CD4-positive, alpha-beta T cell treated with Interleukin-6 for 4 hours (primary cell): ENCODE measurements around the gene RUFY4.

Source experiments
- DNase-seq: peaks from one replicate; pipeline ENCODE4 v3.0.0-alpha.2; 2020; ENCODE audit warnings: mixed read lengths

The RUFY4 gene

DNA sequence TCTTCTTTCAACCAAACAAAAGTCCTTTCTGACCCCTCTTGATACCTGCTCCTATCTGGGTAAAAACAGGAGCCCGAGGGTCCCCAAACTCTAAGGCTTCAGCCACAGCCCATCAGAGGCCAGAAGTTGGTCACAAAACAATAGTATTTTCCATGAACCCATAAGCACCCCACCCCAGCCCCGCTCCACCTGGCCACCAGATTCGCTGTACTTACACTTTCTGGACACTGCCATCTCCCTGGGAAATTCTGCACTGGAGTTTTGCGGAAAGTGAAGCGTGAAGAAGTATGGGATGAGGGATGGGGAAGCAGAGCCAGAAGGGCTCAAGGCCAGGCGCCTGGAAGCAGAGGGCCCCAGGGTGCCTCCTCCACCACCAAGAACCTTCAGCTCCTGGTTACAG lies 5.2 kb upstream of the RUFY4 start:
- no peak for DNase-seq

- DNase-seq = no peak
These were observed 3.6 kb upstream of the RUFY4 start for GRCh38 chr2:218065239-218066006.

- DNase-seq = no peak
These were observed 2.0 kb upstream of the RUFY4 start for GRCh38 chr2:218066926-218067515.

GRCh38 chr2:218067523-218067922 lies 1.5 kb upstream of the RUFY4 start:
- no peak for DNase-seq

- DNase-seq = no peak
These were observed 700 bp downstream of the RUFY4 start for GRCh38 chr2:218069606-218070300.

DNA sequence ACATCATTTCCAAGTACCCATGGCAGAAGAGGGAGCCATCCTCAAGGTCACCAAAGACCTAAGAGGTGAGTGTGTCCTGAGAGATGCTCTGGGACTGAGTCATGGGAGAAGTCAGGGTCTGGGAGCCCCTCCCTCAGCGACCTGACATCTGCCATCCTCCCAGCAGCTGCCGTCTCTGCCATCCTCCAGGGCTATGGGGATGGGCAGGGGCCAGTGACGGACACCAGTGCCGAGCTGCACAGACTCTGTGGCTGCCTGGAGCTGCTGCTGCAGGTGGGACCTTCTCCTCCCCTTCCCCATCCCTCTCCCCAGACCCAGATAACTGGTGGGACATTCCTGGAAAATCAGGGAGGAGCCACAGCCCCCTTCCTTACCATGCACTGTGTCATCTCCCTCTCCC lies 1.5 kb downstream of the RUFY4 start:
- DNase-seq = no peak

DNA sequence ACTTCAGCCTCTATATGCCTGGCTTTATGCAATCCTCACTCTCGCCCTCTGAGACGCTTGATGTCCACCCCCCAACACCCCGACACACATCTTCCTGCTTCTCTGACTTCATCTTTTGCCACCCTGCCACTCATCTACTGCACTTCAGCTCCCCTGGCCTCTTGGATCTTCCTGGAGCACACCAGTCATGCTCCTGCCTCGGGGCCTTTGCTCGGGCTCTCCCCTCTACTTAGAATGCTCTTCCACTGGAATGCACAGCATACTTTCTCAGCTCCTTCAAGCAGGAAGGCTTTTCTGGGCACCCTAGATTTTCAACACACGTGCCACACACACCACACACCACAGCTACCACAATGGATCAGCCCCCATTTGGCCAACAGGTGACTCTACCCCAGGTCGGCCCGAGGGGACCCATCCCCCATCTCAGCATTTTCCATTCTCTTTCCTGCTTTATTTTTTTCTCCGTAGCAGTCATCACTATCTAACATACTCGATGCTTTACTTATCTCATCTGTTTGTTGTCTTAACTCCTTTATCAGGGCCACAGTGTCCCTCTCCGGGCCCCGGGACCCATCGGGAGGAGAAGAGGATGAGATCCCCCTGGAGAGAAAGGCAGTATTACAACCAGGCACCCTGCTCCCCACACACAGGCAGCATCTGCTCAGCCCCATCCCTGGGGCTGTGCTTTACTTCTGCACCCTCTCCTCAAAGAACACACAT lies 2.3 kb downstream of the RUFY4 start:
- no peak for DNase-seq

GRCh38 chr2:218072002-218072401 lies 2.9 kb downstream of the RUFY4 start:
- no peak for DNase-seq

GRCh38 chr2:218072478-218073024 lies 3.5 kb downstream of the RUFY4 start:
- no peak for DNase-seq

DNA sequence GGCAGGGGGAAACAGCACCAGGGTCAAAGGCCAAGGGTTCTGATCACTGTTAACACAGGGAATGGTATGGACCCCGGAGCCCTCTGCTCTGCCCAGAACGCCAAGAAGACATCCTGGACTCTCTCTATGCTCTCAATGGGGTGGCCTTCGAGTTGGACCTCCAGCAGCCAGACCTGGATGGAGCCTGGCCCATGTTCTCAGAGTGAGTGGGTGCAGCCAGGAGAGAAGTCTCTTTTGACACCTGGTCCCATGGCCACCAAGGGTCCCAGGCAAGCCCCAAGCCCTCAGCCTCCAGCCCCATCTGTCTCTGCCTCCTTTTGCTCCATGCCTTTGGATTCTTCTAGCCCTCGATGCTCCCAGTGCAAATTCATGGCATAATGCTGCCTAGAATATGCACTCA lies 4.1 kb downstream of the RUFY4 start:
- no peak for DNase-seq

DNA sequence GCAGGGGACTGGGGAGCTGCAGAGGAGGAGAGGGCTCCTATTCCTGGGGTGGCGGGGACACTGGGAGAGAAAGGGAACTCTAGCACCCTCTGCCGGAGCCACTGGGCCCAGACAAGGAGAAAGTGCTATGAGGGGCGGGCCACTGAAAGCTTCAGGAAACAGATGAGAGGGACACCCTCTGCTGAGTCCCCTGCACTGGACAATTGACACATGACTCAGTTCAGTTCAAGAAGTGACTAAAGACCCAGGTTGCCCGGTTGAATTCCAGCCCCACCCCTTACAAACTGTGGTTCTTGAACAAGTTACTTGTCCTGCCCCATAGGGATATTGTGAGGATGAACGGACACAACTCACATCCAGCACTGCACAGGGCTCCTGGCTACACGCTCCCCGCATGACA lies 5.0 kb downstream of the RUFY4 start:
- DNase-seq = peak; percentile 14

GRCh38 chr2:218075975-218076811 lies 7.1 kb downstream of the RUFY4 start:
- no peak for DNase-seq

GRCh38 chr2:218077464-218078216 lies 8.6 kb downstream of the RUFY4 start:
- no peak for DNase-seq

- DNase-seq = no peak
These were observed 11.2 kb downstream of the RUFY4 start for GRCh38 chr2:218079943-218080913.

DNA sequence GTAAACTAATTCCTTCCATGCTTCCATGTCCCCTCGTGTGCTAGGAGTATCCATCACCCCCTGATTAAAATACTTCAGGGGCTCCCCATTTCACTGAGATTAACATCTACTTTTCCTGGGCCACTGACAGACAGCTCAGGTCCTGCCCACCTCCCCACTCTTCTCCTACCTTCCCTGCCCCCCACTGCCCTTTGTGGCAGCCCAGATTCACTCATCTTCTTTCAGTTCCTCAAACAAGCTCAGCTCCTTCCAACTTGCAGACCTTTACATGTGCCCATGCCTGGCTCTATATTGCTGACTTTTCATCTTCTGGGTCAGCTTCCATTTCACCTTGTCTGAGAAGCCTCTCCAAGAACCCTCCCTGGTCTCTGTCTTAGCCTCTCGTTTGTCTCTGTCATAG lies 12.0 kb downstream of the RUFY4 start:
- DNase-seq = no peak

- no peak for DNase-seq
These were observed 12.6 kb downstream of the RUFY4 start for GRCh38 chr2:218081695-218082094.

DNA sequence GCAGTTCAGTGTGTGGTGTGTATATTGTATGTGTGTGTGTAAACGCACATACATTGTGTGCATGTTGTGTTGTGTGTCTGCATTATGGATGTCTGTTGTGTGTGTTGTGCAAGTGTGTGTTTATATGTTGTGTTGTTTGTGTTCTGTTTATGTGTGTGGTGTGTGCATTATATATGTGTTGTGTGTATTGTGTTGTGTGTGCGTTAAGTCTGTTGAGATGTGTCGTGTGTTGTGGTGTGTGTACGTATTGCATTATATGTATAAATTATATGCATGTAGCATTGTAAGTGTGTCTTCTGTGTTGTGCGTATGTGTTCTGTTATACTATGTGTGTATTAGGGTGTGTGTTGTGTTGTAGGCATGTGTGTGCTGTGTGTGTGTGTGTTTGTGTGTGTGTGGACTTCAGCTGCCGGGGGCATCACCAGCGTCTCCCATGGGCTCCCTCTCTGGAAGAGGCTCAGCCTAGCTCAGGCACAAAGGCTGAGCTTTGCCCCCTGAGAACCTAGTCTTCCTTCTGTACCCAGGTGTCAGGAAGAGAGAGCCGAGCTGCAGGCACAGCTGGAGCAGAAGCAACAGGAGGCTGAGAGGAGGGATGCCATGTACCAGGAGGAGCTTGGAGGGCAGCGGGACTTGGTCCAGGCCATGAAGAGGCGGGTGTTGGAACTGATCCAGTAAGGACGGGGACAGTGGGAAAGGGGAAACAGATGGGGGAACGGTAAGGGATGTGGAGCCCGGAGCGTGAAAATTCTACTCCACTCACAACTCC lies 13.7 kb downstream of the RUFY4 start:
- no peak for DNase-seq

DNA sequence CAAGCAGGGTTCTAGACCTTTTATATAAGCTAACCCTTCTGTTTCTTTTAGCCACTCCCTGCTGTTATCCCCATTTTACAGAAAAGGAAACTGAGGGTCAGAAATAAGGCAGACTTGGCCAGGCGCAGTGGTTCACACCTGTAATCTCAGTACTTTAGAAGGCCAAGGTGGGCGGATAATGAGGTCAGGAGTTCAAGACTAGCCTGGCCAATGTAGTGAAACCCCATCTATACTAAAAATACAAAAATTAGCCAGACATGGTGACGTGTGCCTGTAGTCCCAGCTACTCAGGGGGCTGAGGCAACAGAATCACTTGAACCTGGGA lies 14.3 kb downstream of the RUFY4 start:
- no peak for DNase-seq

GRCh38 chr2:218086478-218086877 lies 17.4 kb downstream of the RUFY4 start:
- DNase-seq = no peak

DNA sequence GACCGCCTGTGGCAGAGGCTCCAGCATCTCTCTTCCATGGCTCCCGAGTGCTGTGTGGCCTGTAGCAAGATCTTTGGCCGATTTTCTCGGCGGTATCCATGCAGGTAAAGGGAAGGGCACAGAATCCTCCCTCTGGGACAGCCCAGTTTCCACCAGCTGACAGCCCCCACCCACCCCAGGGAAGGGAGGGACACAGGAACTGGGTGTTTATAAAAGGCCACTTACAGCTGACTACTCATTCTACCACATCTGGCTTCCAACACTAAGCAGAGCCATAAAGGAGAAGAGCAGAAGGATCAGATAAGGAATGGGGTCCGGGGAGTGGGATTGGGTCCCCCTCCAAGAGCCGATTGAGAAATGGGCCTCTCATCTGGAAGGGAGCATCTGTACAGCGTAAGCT lies 20.2 kb downstream of the RUFY4 start:
- DNase-seq = no peak
